Stimulated activated CD8-positive, alpha-beta memory T cell treated with anti-CD3 and anti-CD28 coated beads, Interleukin-12 subunit alpha, Interleukin-12 subunit beta, amount 100 ng/mL, for 24 hours (primary cell): Measurements from ENCODE around the gene LRCH1.

Experiments
- DNase-seq: peaks from one replicate; pipeline ENCODE4 v3.0.0-alpha.2; 2020; ENCODE audit errors: extremely low read depth

The LRCH1 gene

GRCh38 chr13:46535825-46536224, 17.1 kb upstream of the LRCH1 start:
- no peak for DNase-seq

- no peak for DNase-seq
These were observed 16.6 kb upstream of the LRCH1 start for GRCh38 chr13:46536341-46536740.

- DNase-seq: no peak
These were observed 13.7 kb upstream of the LRCH1 start for GRCh38 chr13:46539231-46539630.

- DNase-seq: no peak
These were observed 11.8 kb upstream of the LRCH1 start for GRCh38 chr13:46541210-46541609.

DNA sequence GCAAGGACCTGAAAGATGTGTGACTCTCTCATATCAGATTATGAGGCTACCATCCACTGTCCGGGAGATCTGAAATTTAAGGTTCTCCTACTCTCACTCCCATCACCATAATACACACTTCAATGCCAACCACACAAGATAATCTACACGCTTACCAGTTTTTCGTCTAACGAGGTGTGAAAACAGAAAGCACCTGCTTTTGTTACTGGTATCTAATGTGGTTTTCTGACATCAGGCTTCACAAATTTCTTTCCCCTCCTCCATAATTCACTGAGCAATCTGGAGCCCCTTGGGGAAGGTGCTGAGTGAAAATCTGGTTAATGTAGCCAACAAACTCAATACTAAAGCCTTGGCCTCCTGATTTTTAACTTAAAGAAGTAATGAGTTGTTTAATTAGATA, 10.1 kb upstream of the LRCH1 start:
- no peak for DNase-seq

DNA sequence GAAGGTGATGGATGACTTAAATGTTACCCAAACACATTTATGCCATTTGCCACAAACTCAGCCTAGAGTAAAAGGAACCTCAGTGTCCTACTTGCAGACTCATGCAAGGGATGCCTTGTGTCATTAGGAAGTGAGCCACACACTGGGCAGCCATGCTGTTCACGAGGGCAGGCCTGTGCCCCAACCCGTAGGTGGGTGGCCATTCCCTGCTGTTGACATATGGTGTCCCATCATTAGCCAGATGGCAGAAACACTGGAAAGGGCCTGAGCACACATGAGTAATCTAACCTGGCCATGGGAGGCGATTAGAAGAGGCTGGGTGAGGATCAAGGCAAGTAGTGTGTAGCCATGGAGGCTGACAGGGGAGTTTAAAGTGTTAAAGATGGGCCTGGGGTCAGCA, 9.7 kb upstream of the LRCH1 start:
- no peak for DNase-seq

DNA sequence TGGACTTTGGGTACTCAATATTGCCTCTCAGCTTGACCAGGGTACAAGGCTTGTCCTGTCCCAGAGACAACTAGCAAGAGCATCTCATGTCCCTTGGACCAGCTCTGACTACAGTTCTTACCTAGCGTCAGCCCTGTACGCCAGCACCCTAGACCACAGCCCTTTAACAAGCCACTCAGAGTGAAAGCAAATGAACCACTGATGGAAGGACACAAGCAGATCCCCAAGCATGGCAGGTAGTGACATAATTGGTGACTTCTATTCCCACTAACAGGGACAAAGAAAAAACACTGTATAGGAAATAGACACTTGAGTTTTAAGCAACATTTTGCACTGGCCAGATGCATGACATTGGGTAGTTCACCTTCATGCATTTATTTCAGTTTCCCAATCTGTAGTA, 8.8 kb upstream of the LRCH1 start:
- no peak for DNase-seq

DNA sequence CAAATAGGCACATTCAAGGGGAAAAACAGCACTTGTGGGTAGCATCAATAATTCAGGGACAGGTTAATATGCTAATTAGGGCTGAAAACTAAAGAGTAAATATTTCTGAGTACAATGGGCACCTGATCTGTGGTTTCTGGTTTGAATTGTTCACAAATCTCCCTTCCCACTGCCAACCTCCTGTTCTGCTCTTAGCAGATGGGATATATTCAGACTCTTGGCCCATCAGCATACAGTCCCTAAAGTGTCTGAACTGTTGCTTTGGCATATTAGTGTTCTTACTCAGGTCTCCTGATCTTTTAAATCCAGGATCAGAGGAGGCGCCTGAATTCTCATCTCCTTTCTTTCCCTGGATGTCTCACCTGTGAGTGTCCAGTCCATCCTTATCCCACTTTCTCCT, 8.2 kb upstream of the LRCH1 start:
- DNase-seq: no peak

DNA sequence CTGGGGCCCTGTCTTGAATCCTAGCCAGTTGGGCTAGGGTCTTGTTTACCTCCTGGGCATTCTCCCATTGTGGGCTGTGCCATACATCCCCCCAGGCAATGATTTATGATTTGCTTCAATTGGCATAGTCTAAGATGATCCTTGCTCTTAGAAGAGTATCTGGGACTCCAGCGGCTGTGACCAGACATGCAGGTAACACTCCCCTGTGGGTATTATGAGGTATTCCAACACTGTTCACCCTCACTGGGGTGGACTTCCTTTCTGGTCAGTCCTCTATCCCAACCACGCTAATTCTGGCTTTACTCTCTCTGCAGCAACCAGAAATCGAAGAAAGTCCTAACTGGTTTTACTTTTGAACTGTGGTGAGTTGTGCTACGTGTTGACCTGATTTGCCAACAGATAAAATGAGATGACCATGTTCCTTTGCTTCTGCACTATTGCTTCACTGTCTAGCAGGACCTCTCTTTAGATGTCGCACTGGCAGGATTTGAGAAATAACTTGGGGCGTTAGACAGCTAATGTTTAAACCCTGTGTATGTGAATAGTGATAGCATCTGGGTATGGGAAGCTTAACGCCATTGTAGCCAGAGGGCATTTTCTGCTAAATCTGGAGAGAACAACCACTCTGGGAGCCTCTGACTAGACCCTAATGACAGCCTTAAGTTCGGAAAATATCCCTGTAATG, 6.7 kb upstream of the LRCH1 start:
- no peak for DNase-seq

GRCh38 chr13:46550822-46551221, 2.1 kb upstream of the LRCH1 start:
- DNase-seq: no peak

- peak; percentile 31 for DNase-seq
These were observed 1.3 kb upstream of the LRCH1 start for GRCh38 chr13:46551410-46552302.

DNA sequence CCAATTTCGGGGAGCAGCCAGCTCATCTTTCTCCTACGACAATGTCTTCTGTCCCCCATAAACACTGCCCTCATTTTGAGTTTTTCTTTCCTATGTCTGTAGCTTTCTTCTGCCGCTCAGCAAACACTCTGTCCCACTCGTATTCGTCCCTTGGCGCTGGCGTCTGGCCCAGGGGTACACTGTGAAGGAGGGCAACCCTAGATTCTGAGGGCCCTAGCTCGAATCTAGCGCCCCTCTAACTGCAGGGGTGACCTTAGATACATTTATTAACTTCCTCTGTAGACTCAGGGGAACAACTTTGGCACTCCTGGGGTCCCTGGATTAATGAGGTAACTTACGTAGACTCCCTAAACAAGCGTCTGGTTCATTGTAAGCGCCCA, 677 bp upstream of the LRCH1 start:
- DNase-seq: no peak

- peak; percentile 3 for DNase-seq
These were observed 533 bp downstream of the LRCH1 start for GRCh38 chr13:46553521-46553885.

DNA sequence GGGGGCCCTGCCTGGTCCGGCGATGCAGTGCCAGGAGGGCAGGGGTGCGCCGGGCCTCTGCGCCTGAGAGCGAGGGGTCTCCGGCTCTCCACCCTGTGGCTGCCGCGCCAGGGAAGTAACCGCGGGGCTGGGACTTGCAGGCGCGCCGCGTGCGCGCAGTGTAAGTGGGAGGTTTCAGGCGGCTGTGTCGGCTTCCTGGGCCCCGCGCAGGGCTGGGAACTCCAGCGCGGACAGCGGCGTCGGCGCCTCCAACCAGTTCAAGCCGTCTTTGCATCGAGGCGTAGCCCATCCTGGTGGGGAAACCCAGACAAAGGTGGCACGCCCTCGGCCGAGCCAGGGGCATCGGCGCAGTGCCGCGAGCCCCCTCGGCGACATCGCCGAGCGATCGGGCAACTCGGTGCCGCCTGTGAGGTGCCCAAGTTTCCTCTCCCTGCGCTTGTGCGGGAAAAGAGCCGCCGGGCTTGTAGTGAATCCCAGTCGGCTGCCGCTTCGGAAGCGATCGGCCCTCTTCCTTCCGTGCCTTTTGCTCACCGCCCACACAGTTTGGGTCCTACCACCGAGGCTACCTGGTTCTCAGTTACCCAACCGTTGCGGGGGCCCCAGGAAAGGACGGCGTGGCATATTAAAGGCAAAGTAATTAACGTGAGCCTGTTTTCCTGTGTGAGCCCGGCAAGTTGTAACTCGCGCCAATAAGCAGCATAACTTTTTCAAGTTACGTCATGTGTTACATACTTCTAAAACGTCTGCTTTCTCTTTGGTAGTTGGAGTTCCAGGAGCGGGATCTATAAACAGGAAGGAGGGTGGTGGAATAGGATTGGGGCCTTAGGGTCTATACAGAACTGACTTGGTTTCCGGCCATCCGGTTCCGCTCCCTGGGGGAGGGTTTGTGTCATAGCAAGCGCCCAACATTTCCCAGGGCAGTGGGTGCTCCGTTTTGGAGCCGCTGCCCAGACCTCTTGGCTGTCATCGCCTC, 1.2 kb downstream of the LRCH1 start:
- DNase-seq: peak; percentile 28

DNA sequence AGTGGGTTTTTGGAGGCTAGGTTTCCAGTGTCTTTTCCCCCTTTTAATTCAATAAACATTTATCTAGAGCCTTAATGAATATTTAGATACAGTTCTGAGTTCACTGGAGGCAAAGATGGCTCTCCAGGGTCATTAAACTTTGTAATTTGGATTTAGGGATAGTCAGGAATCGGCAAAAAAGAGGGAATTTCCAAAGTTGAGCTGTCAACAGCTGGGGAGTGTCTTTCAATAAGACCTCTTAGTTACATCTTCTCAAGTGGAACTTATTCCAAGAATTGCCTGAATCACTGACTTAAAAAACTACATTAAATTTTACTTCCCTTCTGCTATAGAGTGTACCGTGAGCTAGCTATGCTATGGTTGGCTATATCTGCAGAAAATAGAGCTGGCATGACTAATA, 2.0 kb downstream of the LRCH1 start:
- DNase-seq: no peak

DNA sequence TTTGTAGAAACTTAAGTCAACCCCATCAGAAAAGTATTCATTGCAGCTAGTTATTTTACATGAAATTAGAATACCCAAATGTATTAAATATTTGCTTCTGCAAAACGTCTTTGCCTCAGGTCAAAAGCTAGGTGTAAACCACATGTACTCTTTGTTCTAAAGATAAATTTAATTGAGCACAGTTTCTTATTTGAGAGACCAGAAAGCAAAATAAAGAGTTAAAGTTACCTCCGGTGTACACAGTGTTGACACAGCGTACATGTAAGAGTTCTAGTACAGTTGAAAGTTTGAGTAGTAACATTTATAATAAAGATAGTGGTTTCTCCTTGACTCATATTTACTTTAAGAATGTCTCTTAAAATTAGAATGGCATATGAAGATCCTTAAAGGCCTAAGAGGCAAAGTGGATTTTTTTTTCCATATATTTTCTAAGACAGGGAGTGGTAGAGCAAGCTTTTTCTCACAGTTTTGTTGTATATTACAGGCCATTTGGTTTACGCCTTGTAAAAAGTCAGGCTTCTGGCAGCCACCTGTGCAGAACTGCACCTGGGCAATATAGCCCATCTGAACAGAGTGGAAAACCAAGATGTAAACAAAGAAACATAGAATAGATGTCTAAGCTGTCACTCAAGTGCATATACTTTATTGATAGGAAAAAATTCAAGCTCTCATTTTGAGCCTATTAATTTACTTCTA, 2.9 kb downstream of the LRCH1 start:
- no peak for DNase-seq

- no peak for DNase-seq
These were observed 3.4 kb downstream of the LRCH1 start for GRCh38 chr13:46556418-46556779.

DNA sequence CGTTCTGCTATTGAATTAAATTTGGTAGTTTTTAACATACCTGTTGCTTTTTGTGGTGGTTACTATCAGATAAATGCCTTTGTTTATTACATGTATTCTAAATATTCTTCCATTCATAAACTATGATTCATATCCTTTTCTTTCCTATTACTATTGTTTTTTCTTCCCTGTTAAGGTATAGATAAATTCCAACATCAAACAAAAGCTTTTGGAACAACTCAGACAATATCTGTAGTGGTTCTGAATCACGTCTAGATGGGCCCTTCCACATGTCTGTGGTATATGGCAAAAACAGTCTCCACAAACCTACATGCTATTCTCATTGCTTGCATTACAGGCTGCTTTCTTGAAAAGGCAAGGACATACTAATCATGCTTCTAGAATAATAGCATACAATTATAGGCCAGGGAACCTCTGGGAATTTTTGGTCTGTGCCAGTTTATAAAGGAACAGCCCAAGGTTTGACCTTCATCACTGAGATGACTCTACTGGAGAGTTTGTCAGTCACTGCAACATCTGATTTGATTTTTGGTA, 6.4 kb downstream of the LRCH1 start:
- no peak for DNase-seq

DNA sequence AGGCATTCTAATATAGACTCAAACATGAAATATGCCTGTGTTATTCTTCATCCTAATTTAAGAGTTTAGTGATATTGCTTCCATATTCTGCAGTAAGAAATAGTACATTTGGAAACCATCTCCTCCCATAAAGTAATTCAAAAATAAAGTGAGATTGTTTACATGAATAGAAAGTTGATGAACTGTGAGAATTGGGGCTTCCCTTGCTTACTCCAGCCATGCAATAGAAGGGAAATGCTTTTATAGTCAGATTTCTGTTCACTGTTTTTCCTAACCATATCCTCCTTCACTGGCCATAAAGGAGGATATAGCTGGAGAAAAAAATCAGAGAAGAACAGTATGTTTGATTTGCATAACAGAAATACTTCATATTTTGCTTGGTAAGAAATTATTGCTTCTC, 7.8 kb downstream of the LRCH1 start:
- no peak for DNase-seq

DNA sequence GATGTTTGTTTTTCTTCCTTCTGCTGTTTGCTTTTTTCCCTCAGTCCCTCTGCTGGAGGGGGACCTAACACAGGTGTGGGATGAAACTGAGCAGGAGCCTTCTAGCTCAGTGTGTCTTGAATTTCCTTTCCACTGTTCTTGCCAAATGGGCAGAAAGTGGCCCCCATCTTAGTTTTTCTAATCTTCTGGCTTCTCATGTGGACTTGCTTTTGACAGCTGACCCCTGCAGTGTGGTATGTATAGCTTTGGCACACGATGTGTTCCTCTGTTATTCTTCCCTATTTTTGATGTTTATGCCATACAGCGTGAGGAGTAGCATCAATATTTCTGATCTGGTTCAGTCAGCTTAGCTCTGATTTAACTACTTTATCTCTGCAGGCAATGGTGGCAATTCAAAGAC, 8.3 kb downstream of the LRCH1 start:
- no peak for DNase-seq

- no peak for DNase-seq
These were observed 8.7 kb downstream of the LRCH1 start for GRCh38 chr13:46561691-46562090.
